NOMO-1 treated with dmso at 0.1 percent for 144 hours (cell line): Measurements from ENCODE around the gene ZNF628.

Source experiments
- DNase-seq: peaks from one replicate; lab custom pipeline; 2025; ENCODE audit not compliant: unreplicated experiment; lab: John Stamatoyannopoulos, UW

The ZNF628 gene

GRCh38 chr19:55464662-55465054, 11.8 kb upstream of the ZNF628 start, which contains the start of gene C19orf85:
Gene C19orf85, minus strand, starts transcription at chr19:55464751. Its CDS starts 197 bp downstream, at chr19:55464554.
- no peak for DNase-seq

- DNase-seq: no peak
Observed at GRCh38 chr19:55465460-55466240, 10.8 kb upstream of the ZNF628 start.

- DNase-seq: no peak
Observed at GRCh38 chr19:55466241-55466614, 10.2 kb upstream of the ZNF628 start.

GRCh38 chr19:55467236-55468053, 9.0 kb upstream of the ZNF628 start:
- no peak for DNase-seq

- no peak for DNase-seq
Observed at GRCh38 chr19:55468054-55468393, 8.4 kb upstream of the ZNF628 start.

- no peak for DNase-seq
Observed at GRCh38 chr19:55471266-55471665, 5.2 kb upstream of the ZNF628 start.

- DNase-seq: no peak
Observed at GRCh38 chr19:55472463-55472862, 4.0 kb upstream of the ZNF628 start.

GRCh38 chr19:55473225-55474012, 3.0 kb upstream of the ZNF628 start:
- DNase-seq: no peak

GRCh38 chr19:55474269-55475265, 1.9 kb upstream of the ZNF628 start:
- no peak for DNase-seq

- no peak for DNase-seq
Observed at GRCh38 chr19:55477905-55478304, 1.5 kb downstream of the ZNF628 start.

GRCh38 chr19:55478364-55478763, 1.9 kb downstream of the ZNF628 start:
- no peak for DNase-seq

- no peak for DNase-seq
Observed at GRCh38 chr19:55479045-55479444, 2.6 kb downstream of the ZNF628 start.

- no peak for DNase-seq
Observed at GRCh38 chr19:55479451-55480230, 3.2 kb downstream of the ZNF628 start.

- no peak for DNase-seq
Observed at GRCh38 chr19:55481148-55481793, 4.9 kb downstream of the ZNF628 start.

GRCh38 chr19:55481794-55482155, 5.4 kb downstream of the ZNF628 start:
- no peak for DNase-seq

- DNase-seq: no peak
Observed at GRCh38 chr19:55482156-55482961, 5.9 kb downstream of the ZNF628 start.

GRCh38 chr19:55482967-55483705, 6.7 kb downstream of the ZNF628 start:
- no peak for DNase-seq
